Right renal cortex interstitium (tissue), 3 donors: ENCODE data around the gene MACO1. TPM values are rescaled to one million over a fixed set of nuclear protein-coding genes. Genes with fewer than 3 reads are reported as not detected.
A peak's percentile ranks its signal among the peaks of the same experiment; 100 is the strongest.
"Not testable (repeated sequence)": the region's sequence is repeated elsewhere in the genome, so short reads cannot be mapped to it uniquely, and the experiment has no call there.

Experiments used
- DNase-seq, 3 donors: peaks; one replicate each; pipeline ENCODE4 v3.0.0-alpha.2; 2013; ENCODE audit warnings: low read depth in 3 of 3, low spot score in 2 of 3
- polyA plus RNA-seq, 3 donors: library from polyadenylated mRNA; unstranded; fragments of 120-200 nt; gene quantifications; one replicate each; pipeline ENCODE4 v1.2.1, GENCODE V29; 2013; ENCODE audit not compliant: insufficient read length in 3 of 3

Gene MACO1, protein sequence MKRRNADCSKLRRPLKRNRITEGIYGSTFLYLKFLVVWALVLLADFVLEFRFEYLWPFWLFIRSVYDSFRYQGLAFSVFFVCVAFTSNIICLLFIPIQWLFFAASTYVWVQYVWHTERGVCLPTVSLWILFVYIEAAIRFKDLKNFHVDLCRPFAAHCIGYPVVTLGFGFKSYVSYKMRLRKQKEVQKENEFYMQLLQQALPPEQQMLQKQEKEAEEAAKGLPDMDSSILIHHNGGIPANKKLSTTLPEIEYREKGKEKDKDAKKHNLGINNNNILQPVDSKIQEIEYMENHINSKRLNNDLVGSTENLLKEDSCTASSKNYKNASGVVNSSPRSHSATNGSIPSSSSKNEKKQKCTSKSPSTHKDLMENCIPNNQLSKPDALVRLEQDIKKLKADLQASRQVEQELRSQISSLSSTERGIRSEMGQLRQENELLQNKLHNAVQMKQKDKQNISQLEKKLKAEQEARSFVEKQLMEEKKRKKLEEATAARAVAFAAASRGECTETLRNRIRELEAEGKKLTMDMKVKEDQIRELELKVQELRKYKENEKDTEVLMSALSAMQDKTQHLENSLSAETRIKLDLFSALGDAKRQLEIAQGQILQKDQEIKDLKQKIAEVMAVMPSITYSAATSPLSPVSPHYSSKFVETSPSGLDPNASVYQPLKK
- polyA plus RNA-seq: 10 to 100 TPM; 27.5 to 31.0 (median 29.7) TPM

DNA sequence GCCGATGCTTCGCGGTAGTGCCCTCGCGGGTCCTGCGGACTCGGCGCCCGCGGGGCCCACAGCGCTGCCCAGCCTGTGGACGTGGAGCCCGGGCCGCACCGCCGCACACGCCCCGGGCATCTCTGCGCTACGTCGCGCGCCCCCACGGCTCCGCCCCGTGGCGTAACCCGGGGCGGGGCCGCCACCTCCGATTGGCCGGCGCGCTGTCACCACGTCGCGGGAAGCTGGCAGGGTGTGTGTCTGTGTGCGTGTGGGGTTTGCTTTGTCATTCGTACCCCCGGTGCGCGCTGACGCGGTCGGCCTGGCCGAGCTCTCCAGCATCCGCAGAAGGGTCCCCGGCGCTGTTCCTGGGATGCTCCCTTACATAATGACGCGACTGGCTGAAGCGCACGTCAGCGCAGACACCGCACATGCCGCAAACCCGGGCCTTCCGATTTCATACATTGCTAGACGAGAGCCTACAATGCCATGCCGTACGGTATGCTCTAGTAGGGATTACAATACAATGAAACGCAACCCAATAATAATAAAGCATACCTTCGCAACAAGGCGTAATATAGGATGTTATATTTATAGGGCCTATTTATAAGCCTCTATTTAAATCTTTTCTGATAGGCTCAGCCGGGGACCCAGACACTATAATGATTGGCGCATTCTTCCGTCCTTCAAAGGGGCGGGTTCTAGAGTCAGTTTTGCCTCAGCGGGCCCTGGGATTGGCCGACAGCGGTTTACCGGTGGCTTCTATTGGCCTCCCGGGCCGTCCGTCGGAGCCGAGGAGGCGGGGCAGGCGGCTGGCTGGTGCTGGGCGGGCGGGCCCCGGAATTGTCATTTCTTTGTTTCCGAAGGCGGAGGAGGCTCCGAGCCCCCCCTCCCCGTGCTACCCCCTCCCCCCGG is at the start of gene MACO1:
TSS of gene MACO1 (plus strand) at position 825 of the 894 bp plus-strand sequence. CDS start 202 bp downstream, outside the sequence.
- DNase-seq: peak; percentile 94 to 96 (median 94)

DNA sequence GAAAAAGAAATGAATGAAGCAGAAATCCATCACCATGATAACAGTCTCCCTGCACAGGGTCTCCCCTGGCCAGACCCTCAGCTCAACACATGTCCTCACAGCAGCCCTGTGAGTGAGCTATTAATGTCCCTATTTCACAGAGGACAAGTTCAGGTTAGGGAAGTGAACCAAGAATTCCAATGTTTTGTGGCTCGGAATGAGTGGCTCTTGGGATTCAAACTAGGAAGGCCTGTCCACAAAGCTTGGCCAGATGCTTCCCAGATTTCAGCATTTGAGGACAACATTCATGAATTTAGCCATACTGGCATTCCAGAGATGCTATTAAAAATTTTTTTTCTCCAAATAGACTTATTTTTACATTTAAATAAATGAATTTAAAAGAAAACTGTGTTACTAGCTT is 48.2 kb upstream of the MACO1 start:
- DNase-seq: not testable (repeated sequence)

DNA sequence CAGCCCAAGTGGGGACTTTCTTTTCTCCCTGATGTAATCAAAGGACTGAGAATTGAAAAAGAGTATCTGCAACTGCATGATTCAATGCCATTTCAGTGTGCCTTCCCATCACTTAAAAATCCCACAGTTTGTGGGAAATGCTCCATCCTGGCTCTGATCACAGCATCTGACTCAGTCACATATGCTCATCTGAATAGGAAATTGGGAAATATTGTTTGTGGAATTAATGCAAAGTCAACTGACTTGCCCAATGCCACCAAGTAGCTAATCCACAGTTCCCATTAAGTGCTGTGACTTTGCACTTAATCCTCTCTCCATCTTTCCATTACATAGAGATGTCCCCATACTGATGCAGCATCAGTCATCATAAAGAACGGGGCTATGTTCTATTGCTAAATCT is 47.6 kb upstream of the MACO1 start:
- DNase-seq: not testable (repeated sequence)

DNA sequence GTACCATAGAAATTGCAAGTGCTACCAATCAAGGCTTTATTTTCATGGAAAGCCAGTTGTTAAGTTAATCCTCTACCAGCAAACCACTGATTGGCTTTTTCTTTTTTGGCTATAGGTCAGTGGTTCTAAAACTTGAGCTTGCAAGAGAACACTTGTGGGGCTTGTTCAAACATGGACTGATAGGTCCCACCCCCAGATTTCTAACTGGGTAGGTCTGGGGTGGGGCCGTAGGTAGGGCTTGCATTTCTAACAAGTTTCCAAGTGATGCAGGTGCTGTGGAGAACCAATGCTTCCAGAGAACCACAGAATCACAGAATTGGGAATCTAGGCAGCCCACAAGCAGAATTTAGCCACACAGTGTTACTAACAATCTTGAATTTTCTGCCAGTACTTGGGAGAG is 46.8 kb upstream of the MACO1 start:
- DNase-seq: not testable (repeated sequence)

DNA sequence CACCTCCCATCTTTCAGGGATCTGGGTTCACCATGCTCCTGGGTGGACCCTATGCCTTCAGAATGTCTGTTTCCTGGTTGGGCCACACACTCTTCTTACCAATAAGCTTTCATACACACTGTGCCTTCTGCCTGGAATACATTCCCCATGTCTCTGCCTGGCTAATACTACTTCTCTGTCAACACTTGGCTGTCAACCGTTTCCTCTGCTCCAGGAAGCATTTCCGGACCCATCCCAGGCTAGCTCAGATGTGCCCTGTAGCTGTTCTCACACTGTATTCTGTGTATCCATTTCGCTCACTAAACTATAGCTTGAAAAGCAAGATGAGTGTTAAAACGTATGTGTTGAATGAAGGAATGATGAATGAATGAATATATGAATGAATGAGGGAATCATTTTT is 43.6 kb upstream of the MACO1 start:
- not testable (repeated sequence) for DNase-seq

DNA sequence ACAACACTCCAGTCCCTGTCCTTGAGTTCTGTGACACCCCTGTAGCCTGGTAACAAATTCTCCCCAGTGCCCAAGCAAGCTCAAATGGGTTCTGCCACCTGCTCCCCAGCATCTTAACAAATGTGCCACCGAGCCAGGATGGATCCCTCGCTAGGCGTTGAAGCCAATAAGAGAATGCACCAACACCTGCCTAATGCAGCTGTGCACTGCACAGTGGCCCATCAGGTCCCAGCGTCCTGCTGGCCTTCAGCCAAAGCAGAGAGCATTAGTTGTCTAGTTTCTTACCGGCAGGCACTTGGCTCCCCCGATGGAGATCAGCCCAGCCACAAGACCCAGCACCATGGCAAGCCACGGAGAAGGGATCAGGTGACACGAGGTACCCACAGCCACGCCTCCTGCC is 42.0 kb upstream of the MACO1 start:
- not testable (repeated sequence) for DNase-seq

DNA sequence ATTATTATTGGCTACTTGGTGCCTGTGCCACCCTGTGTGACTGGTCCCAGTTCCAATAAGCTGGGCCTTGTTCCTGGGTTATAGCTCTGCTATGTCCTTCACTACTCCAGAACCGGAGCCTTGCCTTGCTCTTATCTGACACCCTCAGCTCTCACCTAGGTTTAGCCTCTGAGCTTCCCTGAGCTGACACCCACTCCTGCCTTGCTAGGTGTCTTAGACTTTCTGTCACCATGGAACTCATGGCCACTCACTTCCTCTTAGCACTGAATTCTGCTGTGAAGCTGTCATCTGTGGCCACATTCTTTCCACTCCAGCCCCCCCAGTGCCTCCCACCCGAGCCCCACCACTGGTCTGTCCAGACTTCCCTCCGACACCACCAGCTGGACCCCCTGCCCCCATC is 41.0 kb upstream of the MACO1 start:
- DNase-seq: not testable (repeated sequence)

DNA sequence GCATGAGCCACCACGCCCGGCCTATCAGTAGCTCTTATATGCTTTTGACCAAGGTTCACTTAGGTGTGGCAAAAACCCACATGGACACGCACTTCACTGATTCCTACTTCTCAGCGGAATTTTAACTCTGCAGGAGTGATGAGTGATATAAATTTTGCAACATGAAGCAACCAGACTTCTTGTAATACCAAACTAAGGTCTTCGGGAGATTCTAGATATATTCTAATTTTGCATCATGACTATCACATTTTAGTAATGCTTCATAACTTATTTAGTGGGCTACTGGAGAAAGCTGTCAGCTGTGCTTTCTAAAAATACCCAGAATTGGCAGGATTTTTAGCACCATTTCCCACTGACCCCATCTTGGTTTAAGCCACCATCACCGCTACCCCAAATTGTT is 37.9 kb upstream of the MACO1 start:
- DNase-seq: no peak

DNA sequence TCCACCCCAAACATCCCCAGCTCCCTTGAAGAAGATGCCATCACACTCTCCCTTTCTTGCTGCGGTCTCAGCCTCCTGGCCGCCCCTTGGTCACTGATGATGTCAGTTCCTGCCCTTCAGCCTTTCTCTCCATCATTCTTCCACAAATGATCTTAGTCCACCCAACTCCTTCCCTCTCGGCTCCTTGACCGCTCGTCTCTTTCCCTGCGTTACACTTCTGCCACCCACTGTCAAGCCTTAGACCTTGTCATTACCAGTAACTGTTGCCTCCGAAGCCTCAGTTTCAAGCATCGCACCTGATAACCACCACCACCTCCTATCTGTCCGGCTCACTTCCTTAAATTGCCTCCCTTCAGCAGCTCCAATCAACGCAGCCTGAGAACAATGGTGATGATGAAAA is 33.1 kb upstream of the MACO1 start:
- not testable (repeated sequence) for DNase-seq

DNA sequence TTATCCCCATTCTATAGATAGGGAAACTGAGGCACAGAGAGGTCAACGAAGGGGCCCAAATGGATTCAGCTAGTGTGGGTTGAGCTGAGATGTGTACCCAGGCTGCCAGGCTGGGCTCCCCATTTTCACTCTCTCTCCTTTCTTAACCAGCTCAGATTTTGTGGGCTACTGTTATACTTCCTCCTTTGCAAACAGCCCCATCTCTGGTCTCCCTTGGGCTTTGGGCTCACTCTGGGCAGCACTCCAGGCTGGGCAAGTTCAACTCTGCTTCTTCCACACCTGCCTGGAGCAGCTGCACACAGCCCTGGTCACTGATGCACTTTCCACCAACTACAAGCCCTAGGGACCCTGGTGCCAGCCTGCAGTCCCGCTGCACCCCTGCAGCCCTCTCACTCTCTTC is 32.6 kb upstream of the MACO1 start:
- not testable (repeated sequence) for DNase-seq

DNA sequence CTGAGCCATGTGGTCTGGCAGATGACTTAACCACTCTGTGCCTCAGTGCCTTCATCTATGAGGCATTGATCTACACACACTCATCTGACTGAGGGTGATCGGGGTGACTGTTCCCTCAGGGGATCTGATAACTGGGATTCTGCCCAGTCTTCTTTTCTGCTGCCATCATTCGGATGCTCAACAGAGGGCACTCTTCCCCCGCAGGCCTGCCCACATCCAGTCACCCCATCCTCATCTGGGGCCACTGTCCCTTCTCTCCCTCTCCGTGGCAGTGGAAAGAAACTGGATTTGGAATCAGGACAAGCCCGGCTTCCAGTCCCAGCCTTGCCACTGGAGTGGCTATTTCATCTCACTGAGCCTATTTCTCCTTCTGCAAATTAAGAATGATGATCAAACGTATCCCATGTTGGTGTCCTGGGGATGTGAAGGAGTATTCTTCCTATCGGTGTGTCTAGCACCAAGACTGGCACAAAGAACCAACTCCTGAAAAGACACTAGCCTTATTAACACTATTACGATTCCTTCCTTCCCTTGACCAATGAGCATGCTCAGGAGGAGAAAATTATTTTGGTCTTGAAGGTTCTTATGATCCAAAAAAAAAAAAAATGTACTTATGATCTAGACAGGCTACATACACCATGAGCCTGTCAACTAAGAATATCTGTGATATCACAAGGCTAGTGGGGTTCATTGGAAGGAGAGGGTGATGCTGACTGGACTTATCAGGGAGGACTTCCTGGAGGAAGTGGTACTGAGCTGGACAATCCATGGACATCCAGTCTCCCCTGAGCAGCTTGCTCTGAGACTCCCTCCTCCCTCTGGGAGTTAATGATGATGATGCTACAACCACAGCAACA is 27.5 kb upstream of the MACO1 start:
- not testable (repeated sequence) for DNase-seq

DNA sequence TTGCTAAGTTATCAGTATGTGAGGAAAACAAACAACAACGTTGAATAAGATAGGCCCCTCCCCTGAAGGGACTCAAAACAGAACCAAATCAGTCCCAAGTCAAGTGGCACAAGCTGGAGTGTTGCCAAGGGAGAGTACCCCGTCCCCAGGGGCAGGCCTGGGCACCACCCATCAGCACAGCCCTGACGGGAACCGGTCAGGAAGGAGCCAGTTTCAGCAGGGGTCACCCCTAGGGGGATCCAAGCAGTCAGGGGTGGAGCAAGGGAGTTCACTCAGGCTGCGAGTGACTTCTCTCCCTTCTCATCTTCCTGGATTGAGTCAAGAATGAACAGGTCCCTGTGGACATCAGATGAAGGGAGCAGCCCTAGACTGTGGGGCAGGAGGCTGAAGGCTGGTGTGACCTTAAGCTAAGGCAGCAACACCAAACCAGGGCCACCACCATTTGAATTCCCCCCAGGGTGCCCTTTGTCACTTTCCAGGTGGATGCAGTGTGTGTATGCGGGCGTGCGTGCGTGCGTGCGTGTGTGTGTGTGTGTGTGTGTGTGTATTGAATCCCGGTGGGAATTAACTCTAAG is 24.9 kb upstream of the MACO1 start:
- DNase-seq: not testable (repeated sequence)

DNA sequence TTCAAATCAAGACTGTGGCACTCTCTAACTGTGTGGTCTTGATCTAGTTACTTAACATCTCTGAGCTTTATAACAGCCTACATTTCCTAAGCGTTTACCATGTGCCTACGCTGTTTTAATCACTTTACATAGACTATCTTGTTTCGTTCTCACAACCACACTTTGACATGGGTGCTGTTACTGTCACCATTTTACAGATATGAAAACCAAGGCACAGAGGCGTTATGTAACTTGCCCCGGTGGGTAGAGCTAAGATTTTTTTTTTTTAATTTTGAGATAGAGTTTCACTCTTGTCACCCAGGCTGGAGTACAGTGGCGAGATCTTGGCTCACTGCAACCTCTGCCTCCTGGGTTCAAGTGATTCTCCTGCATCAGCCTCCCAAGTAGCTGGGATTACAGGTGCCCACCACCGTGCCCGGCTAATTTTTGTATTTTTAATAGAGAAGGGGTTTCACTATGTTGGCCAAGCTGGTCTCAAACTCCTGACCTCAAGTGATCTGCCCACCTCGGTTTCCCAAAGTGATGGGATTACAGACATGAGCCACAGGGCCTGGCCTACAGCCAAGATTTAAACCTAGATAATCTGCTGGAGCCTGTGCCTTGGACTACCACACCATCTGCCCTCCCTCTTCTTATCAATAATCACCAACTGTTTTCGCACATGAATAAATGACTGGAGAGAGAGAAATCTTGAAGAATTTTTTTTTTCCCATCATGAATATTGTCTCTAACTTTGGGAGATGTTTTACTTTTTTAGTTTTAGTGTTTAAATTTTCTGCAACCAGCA is 20.9 kb upstream of the MACO1 start:
- not testable (repeated sequence) for DNase-seq

DNA sequence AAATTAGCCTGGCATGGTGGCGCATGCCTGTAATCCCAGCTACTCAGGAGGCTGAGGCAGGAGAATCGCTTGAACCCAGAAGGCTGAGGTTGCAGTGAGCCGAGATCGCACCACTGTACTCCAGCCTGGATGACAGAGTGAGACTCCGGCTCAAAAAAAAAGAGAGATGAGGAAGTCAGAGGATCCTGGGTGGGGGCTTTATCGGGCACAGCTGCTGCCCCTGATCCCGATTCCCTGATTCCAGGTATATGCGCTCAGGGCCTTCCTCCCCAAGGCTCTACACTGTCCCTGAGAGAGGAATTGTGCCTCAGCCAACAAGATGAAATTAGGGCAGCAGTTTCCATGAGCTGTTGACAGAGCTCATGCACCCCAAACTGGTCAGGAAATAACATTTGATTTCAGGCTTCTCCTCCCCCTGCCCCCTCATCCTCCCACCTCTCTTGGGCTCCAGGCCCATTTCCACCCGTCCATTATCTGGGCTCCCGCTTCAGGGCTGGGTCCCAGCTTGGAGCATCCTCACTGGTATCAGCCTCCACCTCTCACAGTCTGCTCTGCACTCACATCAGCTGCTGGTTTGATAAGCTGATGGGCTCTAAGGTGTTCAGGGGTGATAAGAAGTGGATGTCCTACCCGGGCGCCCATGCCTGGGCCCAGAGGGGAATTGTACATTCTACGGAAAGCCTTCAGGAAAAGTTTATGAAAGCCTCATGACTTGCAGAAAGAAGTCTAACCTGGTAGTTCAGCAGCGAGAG is 17.6 kb upstream of the MACO1 start:
- DNase-seq: not testable (repeated sequence)

DNA sequence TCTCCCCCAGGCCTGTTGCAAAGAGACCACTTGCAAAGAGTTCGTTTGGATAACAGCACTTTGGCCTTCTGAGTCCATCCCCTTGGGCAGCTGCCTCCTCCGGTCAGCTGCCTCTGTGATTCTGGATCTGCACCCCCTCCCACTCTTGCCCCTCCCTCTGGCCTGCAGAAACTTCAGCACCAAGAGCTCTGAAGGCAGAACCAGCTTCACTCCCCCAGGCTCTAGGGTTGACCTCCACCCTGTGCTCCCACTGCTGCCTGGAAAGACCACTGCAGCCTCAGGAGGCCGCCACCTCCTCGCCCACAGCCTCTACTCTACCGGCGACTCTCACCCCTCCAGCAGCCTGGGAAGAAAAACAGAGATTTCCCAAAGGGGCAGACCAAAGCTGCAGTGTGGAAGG is 16.5 kb upstream of the MACO1 start:
- not testable (repeated sequence) for DNase-seq

DNA sequence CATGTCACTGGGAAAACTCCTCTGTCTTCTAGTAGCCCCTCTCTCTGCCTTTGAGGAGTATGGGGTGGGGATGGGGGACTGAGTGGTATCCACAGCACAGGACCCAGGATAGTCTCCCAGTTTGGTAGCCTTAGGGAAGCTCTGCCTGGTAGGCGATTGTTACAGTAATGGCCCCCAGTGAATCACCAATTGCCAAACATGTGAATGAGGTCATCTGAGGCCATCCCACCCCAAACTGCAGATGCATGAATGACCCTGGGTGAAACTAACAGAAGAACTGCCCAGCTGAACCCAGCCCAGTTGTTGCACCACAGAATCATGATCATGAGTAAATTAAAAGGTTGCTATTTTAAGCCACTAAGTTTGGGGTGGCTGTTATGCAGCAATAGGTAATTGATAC is 16.1 kb upstream of the MACO1 start:
- not testable (repeated sequence) for DNase-seq

DNA sequence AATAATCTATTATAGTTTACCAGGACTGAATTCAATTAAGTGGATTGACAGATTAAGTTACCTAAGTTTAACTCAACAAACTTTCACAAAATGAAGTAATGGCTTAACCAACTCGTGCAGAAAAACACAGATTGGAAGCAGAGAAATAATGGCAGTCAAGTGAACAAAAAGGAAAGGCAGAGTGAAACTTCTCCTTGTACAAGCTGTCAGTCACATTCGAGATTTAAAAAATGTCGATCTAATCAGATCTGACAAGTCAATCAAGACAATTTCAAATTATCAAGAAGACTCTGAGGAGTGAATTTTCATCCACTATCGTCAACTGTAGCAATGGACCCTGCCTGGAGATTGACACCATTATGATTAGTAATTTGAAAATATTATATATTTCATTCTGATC is 13.4 kb upstream of the MACO1 start:
- not testable (repeated sequence) for DNase-seq

DNA sequence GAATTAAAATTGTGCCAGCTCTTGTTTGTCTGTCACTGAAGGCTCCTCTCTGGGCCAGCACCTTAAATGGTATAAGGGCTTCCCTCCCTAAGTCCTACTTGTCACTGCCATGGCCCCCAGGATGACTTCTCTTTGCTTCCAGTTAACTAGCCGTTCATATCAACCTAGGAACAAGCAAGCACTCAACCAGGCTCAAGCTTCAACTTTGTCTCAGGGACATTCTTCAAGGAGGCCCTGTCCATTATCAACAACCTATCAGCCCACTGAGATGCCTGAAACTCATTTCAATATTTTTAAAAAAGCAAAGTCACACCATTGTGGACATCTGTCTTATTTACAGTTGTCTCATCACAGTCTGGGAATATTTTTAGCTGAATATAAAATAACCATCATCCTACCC is 11.4 kb upstream of the MACO1 start:
- not testable (repeated sequence) for DNase-seq
